Heart left ventricle (tissue), 16 donors: Measurements from ENCODE around the gene GLDC. TPM values are rescaled to one million over a fixed set of nuclear protein-coding genes. Genes with fewer than 3 reads are reported as not detected.

Experiments used
- ATAC-seq, 4 donors: fragments of 200-7000 bp; cut with Tn5 transposase; one replicate each; pipeline ENCODE4 v1.9.1; 2020 to 2022; ENCODE audit warnings: moderate library complexity in 4 of 4, mild to moderate bottlenecking in 3 of 4, moderate number of reproducible peaks in 1 of 4
- DNase-seq, 5 donors: peaks; one replicate each; pipeline ENCODE4 v3.0.0-alpha.2; 2020
- H3K27ac ChIP-seq, 12 donors: fragments of 200-600 bp; sonication (generic) in 4 of 12; one replicate each; pipeline versions ENCODE4 v1.5.0 to v1.8.0; 2016 to 2022; ENCODE audit warnings: mild to moderate bottlenecking in 2 of 12
- H3K27me3 ChIP-seq, 9 donors: fragments of 200-600 bp; sonication (generic) in 2 of 9; one replicate each; pipeline versions ENCODE4 v1.5.1 to v1.8.0; 2016 to 2022; ENCODE audit warnings: mild to moderate bottlenecking in 3 of 9
- H3K36me3 ChIP-seq, 9 donors: fragments of 200-600 bp; sonication (generic) in 2 of 9; one replicate each; pipeline versions ENCODE4 v1.5.0 to v1.8.0; 2018 to 2022; ENCODE audit warnings: mild to moderate bottlenecking in 2 of 9
- H3K4me1 ChIP-seq, 12 donors: fragments of 200-600 bp; sonication (generic) in 4 of 12; one replicate each; pipeline versions ENCODE4 v1.5.0 to v1.8.0; 2016 to 2022; ENCODE audit warnings: mild to moderate bottlenecking in 3 of 12
- H3K4me3 ChIP-seq, 12 donors: fragments of 200-600 bp; sonication (generic) in 4 of 12; one replicate each; pipeline versions ENCODE4 v1.5.0 to v1.8.0; 2017 to 2022; ENCODE audit warnings: mild to moderate bottlenecking in 9 of 12, moderate library complexity in 4 of 12
- H3K9me3 ChIP-seq, 12 donors: fragments of 200-600 bp; sonication (generic) in 4 of 12; one replicate each; pipeline versions ENCODE4 v1.5.0 to v1.8.0; 2016 to 2022; ENCODE audit warnings: mild to moderate bottlenecking in 1 of 12
- POLR2A ChIP-seq, 2 donors: fragments of 450-650 bp; IDR thresholded peaks; one replicate each; pipeline ENCODE4 v1.6.1; 2017; ENCODE audit warnings: antibody characterized with exemption in 2 of 2, mild to moderate bottlenecking in 2 of 2, moderate library complexity in 2 of 2
- WGBS, 4 donors: extraction: QIAGEN DNeasy Blood & Tissue Kit in 2 of 4; methylation state at CpG; one replicate each; pipeline versions ENCODE4 v1.1.5 to v1.1.7; 2013 to 2018; 5-methylcytosine and 5-hydroxymethylcytosine counted together
- intact Hi-C, 10 donors: fragments of 100-400 bp; cut with DNase I; formaldehyde crosslinking; loops; one replicate each; pipeline versions ENCODE4 v1.11.1 to v1.14.2; 2022
- polyA plus RNA-seq, 2 donors: library from polyadenylated mRNA; stranded (reverse); fragments of 200-250 nt; gene quantifications; one replicate each; pipeline ENCODE4 v1.2.3, GENCODE V29; 2013
- total RNA-seq, 9 donors: library from RNA; depleted of rRNA in 2 of 9; stranded (reverse); fragments of >200 nt in 2 of 9; fragmentation: NEBNext Ultra II Directional in 3 of 9; extraction: Animal tissue kit (Norgen Biotek cat#: 25700) in 3 of 9; gene quantifications; one replicate each; pipeline versions ENCODE4 v1.1.0 to v1.2.4, GENCODE V29; 2016 to 2023
- TF ChIP-seq, protein P1 (sequence below), 12 donors: fragments of 200-600 bp; sonication (generic) in 4 of 12; IDR thresholded peaks; one replicate each; pipeline versions ENCODE4 v1.5.0 to v1.8.0; 2018 to 2022; ENCODE audit warnings: antibody characterized with exemption in 12 of 12, mild to moderate bottlenecking in 5 of 12
- donor health status: ischemic (EF 13 %, LVEDD 7.1; RV severe dilation, severe dysfunction).
- donor health status: healthy with polysubstance abuse.
- donor health status: DM: no; HTN: yes; CAD: no.
- donor health status: DM: no; HTN: no; CAD: no.
- donor health status: ischemic (EF 25% LVEDD 6.9; RV normal size, moderate dysfunction).
- donor health status: ischemic (EF 25% LVEDD 5.7; RV mildly dilated, moderate dysfunction).
- donor health status: healthy.
- donor health status: DM: yes; HTN: yes; CAD: no.
- donor health status: ischemic (EF 35%, LVEDD 5.7; RV mildly dilated, moderate dysfunction).
- donor health status: nonischemic (EF 11% LVEDD 7.7; RV severe dilation, severe dysfunction).
- donor health status: DM: yes; HTN: yes; CAD: no.
- donor health status: PGD.
- donor health status: ischemic (EF 29% LVEDD 5.4; RV normal size, mild dysfunction).
- donor health status: nonischemic (EF 23%, LVEDD 6.1; RV moderate dilation, normal function).

GLDC gene
- total and polyA plus RNA-seq, 11 donors: 0.26 to 0.53 TPM; not detected in 9

DNA sequence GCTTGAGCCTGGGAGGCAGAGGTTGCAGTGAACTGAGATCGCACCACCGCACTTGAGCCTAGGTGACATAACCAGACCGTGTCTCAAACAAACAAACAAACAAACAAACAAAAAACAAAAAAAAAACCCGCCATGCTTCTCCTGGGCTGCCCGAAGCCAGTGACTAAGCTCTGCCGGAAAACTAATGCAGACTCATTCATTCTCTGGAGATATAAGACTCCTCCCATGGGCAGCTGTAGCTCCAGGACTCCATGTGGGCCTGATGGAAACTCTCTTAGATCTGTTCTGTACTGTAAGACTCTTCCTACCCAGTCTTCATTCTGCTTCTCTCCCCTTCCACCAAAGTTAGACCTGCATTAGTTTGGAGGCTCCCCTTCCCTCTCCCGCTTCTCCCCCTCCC is 11.1 kb downstream of the GLDC start:
- Histone ChIP-seq H3K27ac (no peak overlapping the region), H3K27me3 (peaks cover 0 to 6% (median 0%) of the 10 kb centered on the region in 9 donors), H3K4me3 (no peak overlapping the region), H3K4me1 (no peaks in the 10 kb centered on the region), H3K9me3 (no peaks in the 10 kb centered on the region), H3K36me3 (no peaks in the 10 kb centered on the region)
- 84 to 88% (median 86%) methylated on average over 7 of the region's 7 CpGs for WGBS, 4 donors
- no peak for DNase-seq
- ATAC-seq: no peak
- intact Hi-C loops: no loop called here
- no peak for TF ChIP-seq POLR2A (IDR thresholded peaks at IDR 0.05)
- TF ChIP-seq, protein P1, sequence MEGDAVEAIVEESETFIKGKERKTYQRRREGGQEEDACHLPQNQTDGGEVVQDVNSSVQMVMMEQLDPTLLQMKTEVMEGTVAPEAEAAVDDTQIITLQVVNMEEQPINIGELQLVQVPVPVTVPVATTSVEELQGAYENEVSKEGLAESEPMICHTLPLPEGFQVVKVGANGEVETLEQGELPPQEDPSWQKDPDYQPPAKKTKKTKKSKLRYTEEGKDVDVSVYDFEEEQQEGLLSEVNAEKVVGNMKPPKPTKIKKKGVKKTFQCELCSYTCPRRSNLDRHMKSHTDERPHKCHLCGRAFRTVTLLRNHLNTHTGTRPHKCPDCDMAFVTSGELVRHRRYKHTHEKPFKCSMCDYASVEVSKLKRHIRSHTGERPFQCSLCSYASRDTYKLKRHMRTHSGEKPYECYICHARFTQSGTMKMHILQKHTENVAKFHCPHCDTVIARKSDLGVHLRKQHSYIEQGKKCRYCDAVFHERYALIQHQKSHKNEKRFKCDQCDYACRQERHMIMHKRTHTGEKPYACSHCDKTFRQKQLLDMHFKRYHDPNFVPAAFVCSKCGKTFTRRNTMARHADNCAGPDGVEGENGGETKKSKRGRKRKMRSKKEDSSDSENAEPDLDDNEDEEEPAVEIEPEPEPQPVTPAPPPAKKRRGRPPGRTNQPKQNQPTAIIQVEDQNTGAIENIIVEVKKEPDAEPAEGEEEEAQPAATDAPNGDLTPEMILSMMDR (IDR thresholded peaks at IDR 0.05): no peak

DNA sequence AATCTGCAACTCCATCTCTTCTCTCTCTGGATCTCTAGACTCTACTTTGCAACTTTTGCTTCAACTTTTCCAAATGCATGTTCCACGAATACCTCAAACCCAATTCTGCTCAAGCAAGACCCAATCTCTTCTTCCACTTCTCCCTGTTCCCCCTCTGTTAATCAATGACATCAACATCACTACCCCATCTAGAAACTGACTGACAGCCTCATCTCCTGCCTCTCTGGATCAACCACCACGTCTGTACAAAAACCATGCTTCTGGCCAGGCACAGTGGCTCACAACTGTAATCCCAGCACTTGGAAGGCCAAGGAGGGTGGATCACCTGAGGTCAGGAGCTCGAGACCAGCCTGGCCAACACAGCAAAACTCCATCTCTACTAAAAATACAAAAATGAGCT is 12.2 kb downstream of the GLDC start:
- no peak overlapping the region for H3K27ac ChIP-seq
- intact Hi-C loops: no loop called here
- peaks cover 0 to 6% (median 0%) of the 10 kb centered on the region in 9 donors for H3K27me3 ChIP-seq
- H3K4me3 ChIP-seq: no peak overlapping the region
- 78 to 81% (median 79%) methylated on average over 3 of the region's 3 CpGs for WGBS, 4 donors
- no peak for TF ChIP-seq POLR2A (IDR thresholded peaks at IDR 0.05)
- TF ChIP-seq, protein P1 (IDR thresholded peaks at IDR 0.05): no peak
- H3K9me3 ChIP-seq: no peaks in the 10 kb centered on the region
- ATAC-seq (no peak), DNase-seq (no peak)
- no peaks in the 10 kb centered on the region for H3K36me3 ChIP-seq
- no peaks in the 10 kb centered on the region for H3K4me1 ChIP-seq

DNA sequence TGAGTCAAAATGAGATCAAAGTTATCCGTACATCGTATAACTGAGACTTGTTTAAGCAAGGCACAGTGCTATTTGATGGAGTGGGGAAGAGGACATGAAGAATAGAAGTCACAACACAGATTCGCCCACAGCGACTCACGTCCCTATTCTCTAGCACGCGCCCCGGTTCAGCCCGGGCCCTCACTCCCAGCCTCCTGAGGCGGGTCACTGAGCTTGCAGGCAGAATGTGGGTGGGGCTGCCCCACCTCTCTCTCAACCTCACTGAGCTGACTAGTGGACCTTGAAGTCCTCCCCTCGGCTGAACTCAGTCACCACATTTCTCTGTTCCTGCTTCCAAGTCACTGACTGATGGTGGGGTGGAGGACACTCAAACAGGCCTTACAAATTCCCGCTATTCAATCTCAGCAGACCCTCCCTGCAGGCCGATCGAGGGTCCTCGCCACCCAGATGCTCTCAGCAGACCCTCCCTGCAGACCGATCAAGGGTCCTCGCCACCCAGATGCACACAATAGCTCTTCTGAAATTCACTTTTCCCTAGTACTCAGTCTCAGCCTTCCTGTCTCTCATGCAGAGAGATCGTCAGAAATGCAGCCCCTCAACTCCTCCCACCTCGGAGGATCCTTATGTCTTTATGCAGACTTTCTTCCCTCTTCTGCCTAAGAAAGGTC is 12.9 kb downstream of the GLDC start:
- TF ChIP-seq, protein P1 (IDR thresholded peaks at IDR 0.05): no peak
- TF ChIP-seq POLR2A (IDR thresholded peaks at IDR 0.05): no peak
- 77 to 82% (median 80%) methylated on average over 19 of the region's 19 CpGs for WGBS, 4 donors
- Histone ChIP-seq H3K9me3 (no peaks in the 10 kb centered on the region), H3K36me3 (no peaks in the 10 kb centered on the region), H3K4me1 (no peaks in the 10 kb centered on the region), H3K27ac (no peak overlapping the region), H3K4me3 (no peak overlapping the region), H3K27me3 (peaks cover 0 to 6% (median 0%) of the 10 kb centered on the region in 9 donors)
- ATAC-seq (no peak), DNase-seq (no peak)
- intact Hi-C loops: no loop called here

DNA sequence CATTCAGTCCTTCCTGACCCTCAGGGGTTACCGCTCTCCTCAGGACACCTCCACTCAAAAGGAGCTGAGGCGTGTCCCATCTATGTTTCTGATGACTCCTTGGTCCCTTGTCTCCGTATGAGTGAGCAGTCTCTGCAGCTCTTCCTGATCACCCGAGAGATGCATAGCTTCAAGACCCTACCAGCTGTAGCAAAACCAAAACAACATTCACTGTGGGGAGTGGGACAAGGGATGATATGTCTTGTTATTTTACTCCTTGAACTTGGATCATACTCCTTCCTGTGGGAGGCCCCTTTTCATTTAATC is 14.4 kb downstream of the GLDC start:
- ATAC-seq: no peak
- H3K4me3 ChIP-seq: no peak overlapping the region
- H3K36me3 ChIP-seq: no peaks in the 10 kb centered on the region
- DNase-seq: no peak
- no peaks in the 10 kb centered on the region for H3K4me1 ChIP-seq
- intact Hi-C loops: no loop called here
- H3K27me3 ChIP-seq: peaks cover 0 to 12% (median 0%) of the 10 kb centered on the region in 9 donors
- WGBS, 4 donors: 72 to 82% (median 73%) methylated on average over 4 of the region's 4 CpGs
- no peaks in the 10 kb centered on the region for H3K9me3 ChIP-seq
- TF ChIP-seq POLR2A (IDR thresholded peaks at IDR 0.05): no peak
- TF ChIP-seq, protein P1 (IDR thresholded peaks at IDR 0.05): no peak
- H3K27ac ChIP-seq: no peak overlapping the region
